HG02981 (cell line): ENCODE measurements around the gene RIGI.
A peak's percentile ranks its signal among the peaks of the same experiment; 100 is the strongest.
"Not testable (repeated sequence)": the region's sequence is repeated elsewhere in the genome, so short reads cannot be mapped to it uniquely, and the experiment has no call there.

ENCODE experiments used
- ATAC-seq: cut with Tn5 transposase; IDR thresholded peaks from one replicate; pipeline ENCODE4 v1.9.1; 2021; ENCODE audit warnings: mild to moderate bottlenecking, moderate library complexity; ENCODE audit not compliant: unreplicated experiment

RIGI gene

GRCh38 chr9:32526041-32526706, at the start of gene RIGI:
TSS of gene RIGI (minus strand) at chr9:32526196. CDS start at chr9:32526166, 30 bp downstream.
- ATAC-seq: peak; percentile 65

- ATAC-seq: no peak
Observed at GRCh38 chr9:32574858-32575257, 48.9 kb upstream of the RIGI start.

DNA sequence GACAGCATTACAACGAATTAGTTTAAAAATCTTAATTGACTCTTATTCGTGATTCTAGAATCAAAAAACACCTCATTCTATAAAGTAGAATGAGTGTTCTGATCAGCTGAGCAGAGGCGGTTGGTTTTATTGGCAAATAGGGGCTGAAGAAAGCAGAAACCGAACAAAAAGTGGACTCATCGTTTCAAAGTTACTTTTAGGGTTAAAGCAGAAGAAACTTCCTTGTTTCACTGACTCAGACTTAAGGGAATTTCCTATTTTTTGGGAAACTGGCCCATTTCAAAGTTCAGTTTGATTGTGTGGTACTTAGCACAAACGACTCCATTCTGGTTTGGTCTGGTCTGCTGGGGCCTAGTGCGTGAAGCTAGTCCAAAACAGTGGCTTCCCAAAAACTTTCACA, 47.8 kb upstream of the RIGI start:
- ATAC-seq: no peak

GRCh38 chr9:32572900-32573523, 47.0 kb upstream of the RIGI start, which contains the start of gene NDUFB6:
TSS of gene NDUFB6 (minus strand) at chr9:32573159. CDS start at chr9:32573060, 99 bp downstream.
- ATAC-seq: peak; percentile 84

GRCh38 chr9:32571969-32572899, 46.2 kb upstream of the RIGI start:
- ATAC-seq: peak; percentile 92

- no peak for ATAC-seq
Observed at GRCh38 chr9:32570262-32570661, 44.3 kb upstream of the RIGI start.

GRCh38 chr9:32566770-32567169, 40.8 kb upstream of the RIGI start:
- ATAC-seq: no peak

- no peak for ATAC-seq
Observed at GRCh38 chr9:32565967-32566366, 40.0 kb upstream of the RIGI start.

DNA sequence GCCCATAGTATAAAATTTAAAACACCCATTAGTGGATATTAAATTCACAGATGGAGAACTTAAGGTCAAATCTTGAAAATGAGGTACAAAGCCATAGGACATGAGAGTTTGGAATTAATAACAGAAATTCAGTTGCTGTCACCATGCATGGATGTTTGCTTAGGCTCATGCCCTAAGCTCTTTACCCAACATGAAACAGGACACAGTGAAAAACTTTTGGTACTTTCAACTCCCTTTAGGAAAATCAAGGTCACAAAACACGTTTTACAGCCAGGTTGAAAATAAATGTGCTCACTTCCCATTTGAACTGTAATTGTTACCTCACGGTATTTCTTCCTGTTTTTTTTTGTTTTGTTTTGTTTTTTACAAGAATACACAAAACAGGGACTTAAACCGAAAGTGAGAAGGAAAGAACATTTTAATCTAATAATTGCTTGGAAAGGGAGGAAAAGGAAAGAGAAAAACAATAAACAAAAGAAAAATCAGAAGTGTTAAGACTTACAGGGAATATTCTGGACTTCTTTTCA, 32.5 kb upstream of the RIGI start:
- ATAC-seq: no peak

- ATAC-seq: no peak
Observed at GRCh38 chr9:32554591-32554990, 28.6 kb upstream of the RIGI start.

- ATAC-seq: no peak
Observed at GRCh38 chr9:32554107-32554506, 28.1 kb upstream of the RIGI start.

- peak; percentile 73 for ATAC-seq
Observed at GRCh38 chr9:32552172-32552872, 26.3 kb upstream of the RIGI start, which contains the start of the genes SMIM27 and TOPORS. TSS of gene SMIM27 (plus strand) at chr9:32552327. CDS start at chr9:32552435, 108 bp downstream. TSS of gene TOPORS (minus strand) at chr9:32552586. CDS start at chr9:32552436, 150 bp downstream.

DNA sequence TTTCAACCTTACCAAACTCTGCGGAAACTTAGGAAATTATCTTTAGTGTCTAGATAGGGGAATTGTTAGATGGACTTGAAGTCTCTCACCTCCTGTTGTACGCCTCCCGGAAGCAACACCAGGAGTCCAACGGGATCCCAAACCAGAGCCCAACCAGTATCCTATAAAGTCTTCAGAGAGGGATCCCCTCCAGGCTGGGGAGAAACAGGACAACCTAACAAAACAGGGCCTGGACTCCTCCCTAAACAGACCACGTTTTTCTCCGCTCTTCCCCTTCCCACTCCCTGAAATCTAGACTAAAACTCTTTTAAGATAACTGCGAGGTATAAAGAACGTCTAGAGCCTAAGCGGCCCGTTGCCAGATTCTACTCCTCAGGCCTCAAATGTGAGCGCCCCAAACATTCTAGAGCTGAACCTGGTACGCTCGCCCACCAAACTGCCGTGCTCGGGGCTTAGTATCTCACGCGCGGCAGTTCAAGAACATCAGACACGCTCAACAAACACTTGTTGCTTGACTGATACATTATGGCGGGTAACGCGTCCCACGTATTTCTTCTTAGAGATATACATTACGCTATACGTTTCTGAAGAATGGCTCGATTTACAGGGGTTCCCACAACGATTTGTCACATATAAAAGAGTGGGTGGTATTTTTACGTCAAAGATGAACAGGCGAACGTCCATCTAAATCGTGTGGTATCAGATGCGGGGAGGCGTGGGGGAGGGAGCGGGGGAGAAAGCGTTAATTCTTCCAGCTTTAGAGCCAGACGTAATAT, 25.5 kb upstream of the RIGI start:
- peak; percentile 4 for ATAC-seq

DNA sequence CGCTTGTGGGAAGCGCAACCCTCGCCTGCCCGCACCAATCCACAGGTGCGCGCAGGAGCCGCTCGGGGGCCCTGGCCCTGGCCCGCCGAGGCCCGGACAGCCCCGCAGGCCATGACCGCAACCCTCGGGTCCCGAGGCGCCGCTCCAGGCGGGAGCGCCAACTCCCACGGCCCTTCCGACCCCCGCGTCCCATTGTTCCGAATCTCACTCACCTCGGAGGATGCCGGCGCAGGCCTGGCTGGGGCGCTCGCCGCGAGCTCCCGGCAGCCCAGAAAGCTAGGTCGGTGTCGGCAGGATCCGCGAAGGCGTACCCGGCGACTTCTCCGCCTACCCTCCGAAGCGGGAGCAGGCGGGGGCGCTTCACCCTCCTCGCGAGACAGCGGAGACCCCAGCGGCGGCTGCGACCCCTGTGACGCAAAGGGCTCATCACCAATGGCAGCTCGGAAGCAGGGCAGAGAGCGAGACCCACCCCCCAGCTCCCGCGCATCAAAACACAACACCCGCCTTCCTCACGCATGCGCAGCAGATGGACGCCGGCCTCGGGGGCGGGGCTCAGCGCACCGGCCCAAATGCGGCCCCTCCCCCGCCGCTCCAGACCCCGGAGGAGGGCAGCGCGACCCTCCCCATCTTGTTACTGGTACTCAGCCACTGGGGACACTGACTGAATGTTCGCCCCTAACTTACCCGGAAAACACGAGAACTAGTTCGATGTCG, 24.7 kb upstream of the RIGI start:
- ATAC-seq: peak; percentile 69

- no peak for ATAC-seq
Observed at GRCh38 chr9:32550150-32550561, 24.2 kb upstream of the RIGI start.

DNA sequence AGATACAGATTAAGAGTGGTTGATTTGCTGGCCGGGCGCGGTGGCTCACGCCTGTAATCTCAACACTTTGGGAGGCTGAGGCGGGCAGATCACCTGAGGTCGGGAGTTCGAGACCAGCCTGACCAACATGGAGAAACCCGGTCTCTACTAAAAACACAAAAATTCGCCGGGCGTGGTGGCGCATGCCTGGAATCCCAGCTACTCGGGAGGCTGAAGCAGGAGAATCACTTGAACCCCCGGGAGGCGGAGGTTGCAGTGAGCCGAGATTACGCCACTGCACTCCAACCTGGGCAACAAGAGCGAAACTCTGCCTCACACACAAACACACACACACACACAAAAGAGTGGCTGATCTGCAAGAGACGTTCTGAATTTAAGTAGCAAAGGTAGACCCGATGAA, 22.2 kb upstream of the RIGI start:
- ATAC-seq: not testable (repeated sequence)

GRCh38 chr9:32545884-32546283, 19.9 kb upstream of the RIGI start:
- no peak for ATAC-seq

- no peak for ATAC-seq
Observed at GRCh38 chr9:32543047-32543446, 17.1 kb upstream of the RIGI start.

DNA sequence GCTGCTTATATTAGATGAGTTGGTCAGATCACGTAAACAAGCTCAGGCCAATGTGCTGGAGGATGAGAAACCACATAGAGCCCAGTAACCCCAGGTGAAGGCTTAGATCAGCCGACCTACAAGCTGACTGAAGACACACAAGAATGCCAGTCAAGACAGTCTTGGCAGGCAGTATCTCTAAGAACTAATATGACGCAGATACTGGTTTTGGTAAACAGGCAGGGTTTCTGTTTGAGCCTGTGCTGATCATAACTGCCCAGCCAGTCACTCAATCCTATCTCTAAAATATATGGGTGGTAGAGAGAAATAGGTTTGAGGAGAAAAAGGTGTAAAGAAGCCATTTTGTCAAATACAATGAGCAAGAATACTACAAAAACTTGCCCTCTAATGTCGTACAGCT, 7.8 kb upstream of the RIGI start:
- ATAC-seq: no peak
